ENCODE data around the gene DNAH10. TPM values are rescaled to one million over a fixed set of nuclear protein-coding genes. Genes with fewer than 3 reads are reported as not detected.

The DNAH10 gene
- total and polyA plus RNA-seq, 9 donors = 0.05 to 20.2 (median 0.72) TPM

- no peaks in the 10 kb centered on the region for H3K9me3 ChIP-seq
- H3K4me1 ChIP-seq (ENCODE audit: insufficient read depth) = peaks cover 2% of the 10 kb centered on the region
- no peaks in the 10 kb centered on the region for H3K36me3 ChIP-seq
- TF ChIP-seq EP300 (IDR thresholded peaks at IDR 0.05) = no peak
- TF ChIP-seq CTCF (IDR thresholded peaks at IDR 0.05) = no peak
- no peak for TF ChIP-seq POLR2A (IDR thresholded peaks at IDR 0.05)
- no peak overlapping the region for H3K27ac ChIP-seq
- H3K4me3 ChIP-seq = no peak overlapping the region
- WGBS, 3 donors = 81 to 91% (median 90%) methylated on average over 12 of the region's 12 CpGs
- DNase-seq = no peak
- no peaks in the 10 kb centered on the region for H3K27me3 ChIP-seq
- intact Hi-C loops (cut with DNase I) = no loop called here
Observed at GRCh38 chr12:123961585-123962345, 199.7 kb downstream of the DNAH10 start.

GRCh38 chr12:123962513-123962912, 200.4 kb downstream of the DNAH10 start:
- Histone ChIP-seq H3K36me3 (no peaks in the 10 kb centered on the region), H3K27ac (no peak overlapping the region), H3K27me3 (no peaks in the 10 kb centered on the region), H3K4me1 (ENCODE audit: insufficient read depth) (peaks cover 2% of the 10 kb centered on the region), H3K9me3 (no peaks in the 10 kb centered on the region), H3K4me3 (no peak overlapping the region)
- intact Hi-C loops (cut with DNase I) = no loop called here
- no peak for DNase-seq
- 67 to 84% (median 81%) methylated on average over 5 of the region's 5 CpGs for WGBS, 3 donors
- TF ChIP-seq POLR2A (IDR thresholded peaks at IDR 0.05) (no peak), EP300 (IDR thresholded peaks at IDR 0.05) (no peak), CTCF (IDR thresholded peaks at IDR 0.05) (no peak)

- Histone ChIP-seq H3K4me1 (ENCODE audit: insufficient read depth) (peaks cover 2% of the 10 kb centered on the region), H3K4me3 (no peak overlapping the region), H3K9me3 (no peaks in the 10 kb centered on the region), H3K36me3 (no peaks in the 10 kb centered on the region), H3K27me3 (no peaks in the 10 kb centered on the region), H3K27ac (no peak overlapping the region)
- no peak for DNase-seq
- WGBS, 3 donors = 63 to 77% (median 72%) methylated on average over 4 of the region's 4 CpGs
- intact Hi-C loops (cut with DNase I) = no loop called here
- TF ChIP-seq CTCF (IDR thresholded peaks at IDR 0.05) (no peak), EP300 (IDR thresholded peaks at IDR 0.05) (no peak), POLR2A (IDR thresholded peaks at IDR 0.05) (no peak)
Observed at GRCh38 chr12:123963821-123964220, 201.7 kb downstream of the DNAH10 start.

GRCh38 chr12:123965382-123965781, 203.3 kb downstream of the DNAH10 start:
- TF ChIP-seq POLR2A (IDR thresholded peaks at IDR 0.05) = no peak
- TF ChIP-seq CTCF (IDR thresholded peaks at IDR 0.05) = no peak
- TF ChIP-seq EP300 (IDR thresholded peaks at IDR 0.05) = no peak
- DNase-seq = no peak
- WGBS, 3 donors = 22 to 43% (median 43%) methylated on average over 5 of the region's 5 CpGs
- intact Hi-C loops (cut with DNase I) = no loop called here
- Histone ChIP-seq H3K4me1 (ENCODE audit: insufficient read depth) (peaks cover 2% of the 10 kb centered on the region), H3K27ac (no peak overlapping the region), H3K36me3 (no peaks in the 10 kb centered on the region), H3K27me3 (no peaks in the 10 kb centered on the region), H3K4me3 (no peak overlapping the region), H3K9me3 (no peaks in the 10 kb centered on the region)
